HG02588 (cell line): ENCODE results near the gene KATNA1.
A peak's percentile ranks its signal among the peaks of the same experiment; 100 is the strongest.
"Not testable (repeated sequence)": the region's sequence is repeated elsewhere in the genome, so short reads cannot be mapped to it uniquely, and the experiment has no call there.

ENCODE experiments used
- ATAC-seq: cut with Tn5 transposase; IDR thresholded peaks from one replicate; pipeline ENCODE4 v1.9.1; 2021; ENCODE audit warnings: mild to moderate bottlenecking, moderate library complexity; ENCODE audit not compliant: unreplicated experiment

The KATNA1 gene

DNA sequence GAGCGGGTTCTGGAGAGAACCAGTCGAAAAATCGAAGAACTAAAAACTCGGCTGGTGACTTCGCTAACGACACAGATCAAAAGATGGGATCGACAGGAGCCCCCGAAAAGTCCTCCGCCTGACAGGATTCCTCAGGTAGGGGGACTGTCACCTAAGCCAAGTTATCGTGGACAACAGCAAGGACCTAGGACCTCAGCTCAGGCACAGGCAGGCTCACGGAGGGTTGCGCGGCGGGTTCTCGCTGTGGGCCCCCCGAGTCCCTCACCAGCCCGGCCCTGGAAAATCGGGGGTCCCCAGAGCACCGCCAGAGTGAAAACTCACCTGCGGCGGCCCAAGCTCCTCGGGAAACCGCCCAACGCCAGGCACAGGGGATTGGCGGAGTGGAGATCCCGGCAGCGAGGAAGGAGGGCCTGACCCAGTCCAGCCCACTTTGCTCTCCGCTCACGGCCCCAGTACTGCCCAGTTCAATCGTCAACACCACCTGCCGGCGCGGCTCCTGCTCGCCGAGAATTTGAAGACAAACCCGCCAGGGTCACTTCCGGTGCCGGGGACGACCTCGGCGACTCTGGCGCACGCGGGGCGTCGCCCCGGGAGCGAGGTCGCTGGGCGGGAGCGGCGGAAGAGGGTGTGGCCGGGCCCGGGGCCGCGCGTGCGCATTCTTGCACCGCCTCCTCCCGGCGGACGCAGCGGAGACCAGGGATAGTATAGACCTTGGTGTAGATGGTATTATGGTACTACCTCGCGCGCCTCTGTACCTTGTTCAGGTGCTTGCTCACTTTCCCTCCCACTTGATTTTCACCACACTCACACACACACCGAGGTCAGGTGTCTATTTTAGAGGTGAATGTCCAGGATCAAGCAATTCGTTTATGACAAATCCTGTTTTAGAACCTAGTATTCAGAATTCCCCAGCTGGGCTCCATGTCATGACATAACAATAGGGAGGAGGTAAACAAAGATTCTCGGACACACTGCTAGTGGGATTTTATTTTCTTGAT lies at the start of gene KATNA1:
Gene KATNA1 (minus strand): TSS at position 567 of the 998 bp plus-strand sequence. CDS start 10,167 bp downstream, outside the sequence.
- peak; percentile 90 for ATAC-seq

- no peak for ATAC-seq
These were observed 49.7 kb upstream of the KATNA1 start for GRCh38 chr6:149698175-149698574.

DNA sequence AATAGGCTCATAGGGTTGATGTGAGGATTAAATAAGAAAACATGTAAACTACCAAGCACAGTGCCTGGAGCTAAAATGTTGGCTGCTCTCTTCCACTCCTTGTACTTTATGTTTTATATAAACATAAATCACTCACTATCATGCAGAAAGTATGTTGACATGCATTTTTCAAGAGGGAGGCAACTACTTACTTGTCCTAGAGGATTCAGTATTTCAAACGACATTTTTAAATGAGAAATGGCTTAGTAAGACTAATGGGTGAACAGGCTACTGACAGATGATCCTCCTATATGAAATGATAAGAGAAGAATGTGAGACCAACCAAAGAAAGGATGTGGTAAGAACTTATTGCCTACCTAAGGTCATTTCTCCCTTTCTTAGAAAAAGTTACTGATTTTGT lies 48.4 kb upstream of the KATNA1 start:
- no peak for ATAC-seq

DNA sequence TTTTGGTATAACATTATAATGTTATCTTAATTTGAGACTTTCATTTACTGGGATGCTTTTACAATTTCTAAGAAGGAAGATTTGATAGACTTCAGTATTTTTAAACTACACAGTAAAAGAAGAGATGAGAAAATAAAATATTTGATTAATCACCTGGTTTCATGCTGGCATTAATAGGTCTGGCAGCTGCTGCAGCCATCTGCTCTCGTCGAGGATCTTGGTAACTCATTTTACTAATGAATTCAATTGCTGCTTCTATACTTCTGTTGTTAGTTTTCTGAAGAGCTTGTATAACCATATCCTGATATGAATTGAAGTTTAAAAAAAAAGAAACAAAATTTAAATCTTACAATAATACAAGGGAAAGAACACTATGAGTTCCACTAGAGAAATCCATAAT lies 46.4 kb upstream of the KATNA1 start:
- ATAC-seq: no peak

DNA sequence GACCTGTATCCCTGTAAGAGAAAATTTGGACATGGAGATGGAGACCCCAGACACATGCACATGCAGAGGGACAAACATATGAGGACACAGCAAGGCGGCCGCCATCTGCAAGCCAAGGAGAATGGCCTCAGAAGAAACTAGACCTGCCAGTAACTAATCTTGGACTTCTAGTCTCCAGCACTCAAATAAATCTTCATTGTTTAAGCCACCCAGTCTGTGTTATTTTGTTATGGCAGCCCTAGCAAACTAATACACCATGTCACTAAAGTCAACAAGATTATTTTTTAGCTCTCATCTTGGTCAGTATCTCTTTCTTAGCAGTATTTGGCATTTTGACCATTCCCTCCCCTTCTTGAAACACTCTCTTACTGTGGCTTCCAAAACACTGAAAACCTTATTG lies 42.7 kb upstream of the KATNA1 start:
- no peak for ATAC-seq

GRCh38 chr6:149686230-149686629 lies 37.7 kb upstream of the KATNA1 start:
- ATAC-seq: no peak

- no peak for ATAC-seq
These were observed 34.8 kb upstream of the KATNA1 start for GRCh38 chr6:149683256-149683859.

GRCh38 chr6:149681845-149682244 lies 33.3 kb upstream of the KATNA1 start:
- ATAC-seq: not testable (repeated sequence)

- no peak for ATAC-seq
These were observed 32.7 kb upstream of the KATNA1 start for GRCh38 chr6:149681209-149681608.

DNA sequence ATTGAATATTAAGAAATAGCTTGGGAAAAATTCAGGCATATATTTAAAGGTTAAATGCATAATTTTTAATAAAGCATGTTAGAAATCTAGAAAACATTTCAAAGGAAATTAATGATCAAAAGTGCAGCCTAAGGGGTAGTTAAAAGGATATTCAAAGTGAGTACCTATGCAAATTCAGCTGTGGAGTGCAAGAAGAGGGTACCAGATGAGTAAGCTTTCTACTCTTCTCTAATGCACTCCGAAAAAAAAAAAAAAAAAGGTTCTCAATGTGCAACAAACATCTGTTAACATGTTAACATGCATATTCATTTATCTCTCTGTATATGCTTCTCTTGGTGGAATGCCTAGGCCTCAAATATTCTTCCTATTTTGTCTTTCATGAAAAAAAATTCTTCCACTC lies 32.0 kb upstream of the KATNA1 start:
- ATAC-seq: peak; percentile 55

- not testable (repeated sequence) for ATAC-seq
These were observed 23.8 kb upstream of the KATNA1 start for GRCh38 chr6:149672265-149672664.

DNA sequence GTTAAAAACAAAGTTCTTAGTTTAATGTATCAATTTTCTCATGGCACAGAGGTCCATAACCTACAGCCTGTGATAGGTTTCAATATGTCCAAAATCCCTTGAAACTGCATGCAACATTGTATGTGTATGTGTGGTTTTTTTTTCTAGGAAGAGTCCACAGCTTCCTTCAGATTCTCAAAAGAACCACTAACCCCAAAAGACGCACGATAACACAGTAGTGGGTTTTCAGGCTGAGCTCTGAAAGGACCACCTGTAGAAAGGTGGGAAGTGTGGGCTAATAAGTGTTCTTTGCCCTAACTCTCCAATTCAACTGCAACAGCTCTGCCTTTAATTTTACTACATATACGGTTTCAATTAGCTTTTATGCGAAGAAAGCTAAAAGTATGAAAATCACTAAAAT lies 11.5 kb upstream of the KATNA1 start:
- ATAC-seq: no peak

GRCh38 chr6:149657441-149657840 lies 8.9 kb upstream of the KATNA1 start:
- no peak for ATAC-seq

GRCh38 chr6:149651056-149651455 lies 2.5 kb upstream of the KATNA1 start:
- ATAC-seq: no peak

DNA sequence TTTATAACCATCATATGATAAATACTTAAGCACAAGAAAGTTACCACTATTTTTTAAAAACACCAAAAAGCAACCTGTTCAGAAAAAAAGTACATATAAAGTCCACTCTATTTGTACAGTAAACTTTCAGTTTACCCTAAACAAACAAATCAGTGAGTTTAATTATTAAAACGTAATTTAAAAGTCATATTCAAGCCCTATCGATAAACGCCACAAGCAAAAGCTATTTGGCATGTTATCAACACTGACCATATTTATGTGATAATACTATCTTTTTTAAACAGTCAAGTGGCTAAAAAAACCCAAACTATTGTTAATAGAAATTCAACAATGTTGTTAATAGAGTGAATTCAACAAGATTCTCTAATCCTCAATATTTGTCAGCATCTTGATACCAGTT lies 1.9 kb downstream of the KATNA1 start:
- no peak for ATAC-seq

DNA sequence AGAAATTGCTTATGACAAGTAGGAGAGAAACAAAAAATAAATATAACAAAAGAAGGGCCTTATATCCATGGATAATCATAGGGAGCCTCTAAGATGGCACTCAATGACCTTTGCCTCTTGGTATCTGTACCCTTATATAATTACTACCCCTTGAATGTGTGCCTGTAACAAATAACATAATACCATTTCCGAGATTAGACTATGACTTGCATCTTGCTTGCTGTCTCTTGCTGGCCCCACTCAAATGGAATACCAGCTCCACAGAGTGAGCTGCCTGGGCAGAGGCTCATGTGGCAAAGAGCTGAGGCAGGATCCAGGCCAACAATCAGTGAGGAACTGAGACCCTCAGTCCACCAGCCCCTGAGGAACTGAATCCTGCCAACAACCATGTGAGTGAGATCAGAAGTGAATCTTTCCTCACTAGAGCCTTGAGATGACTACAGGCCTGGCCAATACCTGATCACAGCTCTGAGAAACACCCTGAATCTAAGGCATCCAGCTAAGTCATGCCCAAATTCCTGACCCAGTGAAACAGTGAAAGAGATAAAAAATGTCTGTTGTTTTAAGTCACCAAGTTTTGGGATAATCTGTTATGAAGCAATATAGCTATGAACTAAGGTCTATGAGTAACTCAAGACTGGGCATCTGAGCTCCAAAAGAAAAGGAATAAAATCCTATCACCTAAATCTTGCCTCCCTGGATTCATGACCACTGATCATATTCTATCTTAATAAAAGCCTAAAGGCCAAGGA lies 5.5 kb downstream of the KATNA1 start:
- no peak for ATAC-seq

- no peak for ATAC-seq
These were observed 12.4 kb downstream of the KATNA1 start for GRCh38 chr6:149636124-149636523.

- no peak for ATAC-seq
These were observed 14.2 kb downstream of the KATNA1 start for GRCh38 chr6:149634315-149634714.

- peak; percentile 69 for ATAC-seq
These were observed 19.5 kb downstream of the KATNA1 start for GRCh38 chr6:149628875-149629510.

- no peak for ATAC-seq
These were observed 20.8 kb downstream of the KATNA1 start for GRCh38 chr6:149627672-149628071.

- no peak for ATAC-seq
These were observed 32.7 kb downstream of the KATNA1 start for GRCh38 chr6:149615805-149616204.
